T-helper 1 cell treated with Interleukin-12 subunit alpha and Interleukin-12 subunit beta and Interleukin-4 antibody, amounts not matched to agents 30 μg/mL and 1 μg/mL, for 36 hours (primary cell): ENCODE results near the gene RBM46.

Experiments used
- H3K27ac Mint-ChIP-seq: one replicate; pipeline ENCODE4 v1.8.0; 2021; ENCODE audit warnings: mild to moderate bottlenecking, mixed read lengths
- H3K27me3 Mint-ChIP-seq: one replicate; pipeline ENCODE4 v1.8.0; 2021; ENCODE audit warnings: low read depth, mixed read lengths
- H3K36me3 Mint-ChIP-seq: one replicate; pipeline ENCODE4 v1.8.0; 2021; ENCODE audit warnings: low read depth, mixed read lengths
- H3K4me1 Mint-ChIP-seq: one replicate; pipeline ENCODE4 v1.8.0; 2021; ENCODE audit warnings: low read depth, mixed read lengths
- H3K4me3 Mint-ChIP-seq: one replicate; pipeline ENCODE4 v1.8.0; 2021; ENCODE audit warnings: mild to moderate bottlenecking, moderate library complexity, mixed read lengths
- H3K9me3 Mint-ChIP-seq: one replicate; pipeline ENCODE4 v1.8.0; 2021; ENCODE audit warnings: mixed read lengths

Gene RBM46

GRCh38 chr4:154778264-154778663 lies 2.8 kb upstream of the RBM46 start:
- H3K27me3 Mint-ChIP-seq = peaks cover 15% of the 10 kb centered on the region
- H3K4me1 Mint-ChIP-seq = no peaks in the 10 kb centered on the region
- no peak overlapping the region for H3K27ac Mint-ChIP-seq
- no peaks in the 10 kb centered on the region for H3K36me3 Mint-ChIP-seq
- no peaks in the 10 kb centered on the region for H3K9me3 Mint-ChIP-seq
- H3K4me3 Mint-ChIP-seq = no peak overlapping the region

- peaks cover 15% of the 10 kb centered on the region for H3K27me3 Mint-ChIP-seq
- no peak overlapping the region for H3K4me3 Mint-ChIP-seq
- no peaks in the 10 kb centered on the region for H3K4me1 Mint-ChIP-seq
- no peak overlapping the region for H3K27ac Mint-ChIP-seq
- no peaks in the 10 kb centered on the region for H3K36me3 Mint-ChIP-seq
- no peaks in the 10 kb centered on the region for H3K9me3 Mint-ChIP-seq
Observed at GRCh38 chr4:154779362-154779947, 1.6 kb upstream of the RBM46 start.

DNA sequence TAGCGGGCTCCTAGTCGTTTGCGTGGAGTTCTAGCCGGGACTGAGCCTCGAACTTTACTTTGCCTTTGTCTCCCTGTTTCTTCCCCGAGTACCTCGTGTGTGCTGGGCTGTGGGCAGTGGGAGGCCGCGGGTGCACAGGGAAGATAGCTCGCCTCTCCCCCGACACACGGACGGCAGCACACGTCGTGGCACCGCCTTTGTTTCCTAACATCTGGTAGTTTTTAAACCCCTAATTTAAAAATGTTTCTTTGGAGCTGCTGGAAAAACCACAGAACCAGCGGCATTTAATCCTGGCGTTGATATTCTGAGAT lies 866 bp downstream of the RBM46 start:
- H3K4me1 Mint-ChIP-seq = no peaks in the 10 kb centered on the region
- H3K27me3 Mint-ChIP-seq = peaks cover 15% of the 10 kb centered on the region
- no peaks in the 10 kb centered on the region for H3K9me3 Mint-ChIP-seq
- no peak overlapping the region for H3K27ac Mint-ChIP-seq
- no peaks in the 10 kb centered on the region for H3K36me3 Mint-ChIP-seq
- no peak overlapping the region for H3K4me3 Mint-ChIP-seq

DNA sequence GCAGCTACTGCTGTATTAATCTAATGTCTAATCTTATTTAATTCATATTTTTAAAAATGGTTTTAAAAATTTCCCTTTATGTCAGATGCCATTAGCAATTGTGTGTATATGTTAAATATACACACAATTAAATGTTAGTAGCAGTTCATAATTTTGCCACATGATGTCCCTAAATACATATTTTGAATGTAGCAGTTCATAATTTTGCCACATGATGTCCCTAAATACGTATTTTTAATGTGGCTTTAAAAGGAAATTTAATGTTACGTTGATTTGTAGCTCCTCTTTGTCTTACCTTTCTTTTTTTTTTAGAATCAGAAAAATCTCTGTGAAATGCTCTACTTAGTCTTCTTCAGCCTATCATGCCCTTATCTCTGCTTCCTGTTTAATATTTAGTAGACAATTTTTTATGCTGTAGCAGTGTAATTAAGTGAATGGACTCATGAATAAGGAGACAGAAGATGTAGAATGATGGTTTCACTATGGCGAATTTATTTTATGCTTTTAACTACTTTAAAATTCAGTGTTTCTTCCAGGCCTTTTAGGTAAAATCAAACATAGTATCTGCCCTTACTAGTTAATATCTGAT lies 26.1 kb downstream of the RBM46 start:
- H3K9me3 Mint-ChIP-seq = no peaks in the 10 kb centered on the region
- no peaks in the 10 kb centered on the region for H3K4me1 Mint-ChIP-seq
- no peaks in the 10 kb centered on the region for H3K36me3 Mint-ChIP-seq
- H3K27me3 Mint-ChIP-seq = no peaks in the 10 kb centered on the region
- no peak overlapping the region for H3K4me3 Mint-ChIP-seq
- H3K27ac Mint-ChIP-seq = no peak overlapping the region

GRCh38 chr4:154818230-154818629 lies 37.2 kb downstream of the RBM46 start:
- no peaks in the 10 kb centered on the region for H3K4me1 Mint-ChIP-seq
- no peak overlapping the region for H3K27ac Mint-ChIP-seq
- H3K9me3 Mint-ChIP-seq = no peaks in the 10 kb centered on the region
- no peaks in the 10 kb centered on the region for H3K36me3 Mint-ChIP-seq
- H3K4me3 Mint-ChIP-seq = no peak overlapping the region
- H3K27me3 Mint-ChIP-seq = no peaks in the 10 kb centered on the region

DNA sequence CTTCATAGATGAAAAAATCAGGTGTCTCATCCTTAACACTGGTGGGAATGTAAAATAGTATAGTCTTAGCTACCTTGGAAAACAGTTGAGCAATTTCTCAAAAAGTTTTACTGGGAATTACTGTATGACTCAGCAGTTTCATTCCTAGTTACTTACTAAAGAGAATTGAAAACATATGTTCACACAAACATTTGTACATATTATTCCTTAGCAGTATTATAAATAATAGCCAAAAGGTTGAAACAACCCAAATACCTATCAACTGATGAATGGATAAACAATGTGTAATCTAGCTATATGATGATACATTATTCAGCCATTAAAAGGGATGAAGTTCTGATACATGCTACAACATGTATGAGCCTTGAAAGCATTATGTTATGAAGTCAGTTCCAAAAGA lies 41.7 kb downstream of the RBM46 start:
- H3K36me3 Mint-ChIP-seq = no peaks in the 10 kb centered on the region
- H3K9me3 Mint-ChIP-seq = no peaks in the 10 kb centered on the region
- H3K27me3 Mint-ChIP-seq = no peaks in the 10 kb centered on the region
- H3K4me1 Mint-ChIP-seq = no peaks in the 10 kb centered on the region
- H3K27ac Mint-ChIP-seq = no peak overlapping the region
- H3K4me3 Mint-ChIP-seq = no peak overlapping the region

DNA sequence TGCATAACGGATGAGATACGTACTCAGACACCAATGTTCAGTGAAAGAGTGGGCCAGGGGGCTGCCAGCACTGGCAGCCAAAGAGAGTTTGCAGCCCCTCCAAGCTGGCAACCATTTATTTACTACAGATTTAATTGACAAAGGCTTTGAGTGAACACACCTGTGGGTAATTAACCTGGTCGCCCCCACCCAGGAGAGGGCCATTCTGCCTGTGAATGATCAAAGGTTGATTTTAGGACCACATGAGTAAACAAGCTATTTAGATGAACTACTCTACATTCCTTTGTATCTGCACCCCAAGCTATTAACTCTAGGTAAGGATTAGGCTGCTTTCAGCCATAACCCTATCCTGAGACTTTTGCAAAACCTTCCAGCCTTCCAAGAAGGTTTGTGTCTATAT lies 55.0 kb downstream of the RBM46 start:
- Mint-ChIP-seq H3K9me3 (no peaks in the 10 kb centered on the region), H3K4me3 (no peak overlapping the region), H3K27me3 (no peaks in the 10 kb centered on the region), H3K27ac (no peak overlapping the region), H3K36me3 (no peaks in the 10 kb centered on the region), H3K4me1 (no peaks in the 10 kb centered on the region)

DNA sequence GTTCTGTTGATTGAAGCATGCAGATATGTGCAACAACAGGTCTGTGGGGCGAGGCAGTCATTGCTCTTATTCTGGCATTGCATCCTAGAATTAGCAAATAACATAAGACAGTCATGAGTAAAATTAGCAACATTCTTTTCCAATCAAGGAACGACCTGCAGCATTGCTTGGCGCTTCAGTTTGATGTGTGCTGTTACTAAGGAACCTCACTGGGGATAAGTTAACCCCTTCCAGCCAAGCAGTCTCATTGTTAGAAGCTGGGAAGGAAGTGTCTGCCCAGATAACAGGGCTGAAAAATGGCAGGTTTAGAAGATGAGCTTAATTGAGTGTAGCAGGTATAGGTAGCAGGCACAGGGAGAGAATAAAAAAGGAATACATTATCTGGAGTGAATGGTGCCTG lies 55.4 kb downstream of the RBM46 start:
- no peaks in the 10 kb centered on the region for H3K27me3 Mint-ChIP-seq
- H3K36me3 Mint-ChIP-seq = no peaks in the 10 kb centered on the region
- H3K4me3 Mint-ChIP-seq = no peak overlapping the region
- no peak overlapping the region for H3K27ac Mint-ChIP-seq
- no peaks in the 10 kb centered on the region for H3K9me3 Mint-ChIP-seq
- no peaks in the 10 kb centered on the region for H3K4me1 Mint-ChIP-seq

GRCh38 chr4:154838155-154838554 lies 57.1 kb downstream of the RBM46 start:
- no peaks in the 10 kb centered on the region for H3K4me1 Mint-ChIP-seq
- no peaks in the 10 kb centered on the region for H3K27me3 Mint-ChIP-seq
- H3K9me3 Mint-ChIP-seq = no peaks in the 10 kb centered on the region
- H3K27ac Mint-ChIP-seq = no peak overlapping the region
- H3K4me3 Mint-ChIP-seq = no peak overlapping the region
- no peaks in the 10 kb centered on the region for H3K36me3 Mint-ChIP-seq

- H3K9me3 Mint-ChIP-seq = no peaks in the 10 kb centered on the region
- H3K36me3 Mint-ChIP-seq = no peaks in the 10 kb centered on the region
- H3K4me1 Mint-ChIP-seq = no peaks in the 10 kb centered on the region
- H3K27ac Mint-ChIP-seq = no peak overlapping the region
- H3K4me3 Mint-ChIP-seq = no peak overlapping the region
- no peaks in the 10 kb centered on the region for H3K27me3 Mint-ChIP-seq
Observed at GRCh38 chr4:154838694-154839093, 57.6 kb downstream of the RBM46 start.

DNA sequence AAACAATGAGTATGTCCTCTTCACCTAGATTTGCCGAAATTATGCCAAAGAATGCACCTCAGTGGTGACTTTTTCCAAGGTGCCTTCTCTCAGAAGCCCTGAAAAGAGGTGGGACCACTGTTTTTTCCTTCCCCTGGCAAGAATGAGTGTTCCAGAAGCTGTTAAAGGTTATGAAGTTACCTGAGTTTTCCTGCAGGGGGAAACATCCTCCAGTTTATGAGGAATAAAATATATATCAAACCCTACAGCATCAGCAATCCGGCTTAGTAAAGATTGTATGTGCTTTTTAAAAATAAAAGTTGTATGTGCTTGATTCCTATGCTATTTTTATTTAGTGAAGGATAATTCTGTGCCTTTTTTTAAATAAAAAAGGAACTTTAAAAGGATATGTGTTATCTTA lies 73.3 kb downstream of the RBM46 start:
- Mint-ChIP-seq H3K36me3 (no peaks in the 10 kb centered on the region), H3K4me1 (no peaks in the 10 kb centered on the region), H3K27me3 (no peaks in the 10 kb centered on the region), H3K4me3 (no peak overlapping the region), H3K9me3 (no peaks in the 10 kb centered on the region), H3K27ac (no peak overlapping the region)

GRCh38 chr4:154858166-154858565 lies 77.1 kb downstream of the RBM46 start:
- Mint-ChIP-seq H3K27ac (no peak overlapping the region), H3K36me3 (no peaks in the 10 kb centered on the region), H3K27me3 (no peaks in the 10 kb centered on the region), H3K9me3 (no peaks in the 10 kb centered on the region), H3K4me1 (no peaks in the 10 kb centered on the region), H3K4me3 (no peak overlapping the region)

DNA sequence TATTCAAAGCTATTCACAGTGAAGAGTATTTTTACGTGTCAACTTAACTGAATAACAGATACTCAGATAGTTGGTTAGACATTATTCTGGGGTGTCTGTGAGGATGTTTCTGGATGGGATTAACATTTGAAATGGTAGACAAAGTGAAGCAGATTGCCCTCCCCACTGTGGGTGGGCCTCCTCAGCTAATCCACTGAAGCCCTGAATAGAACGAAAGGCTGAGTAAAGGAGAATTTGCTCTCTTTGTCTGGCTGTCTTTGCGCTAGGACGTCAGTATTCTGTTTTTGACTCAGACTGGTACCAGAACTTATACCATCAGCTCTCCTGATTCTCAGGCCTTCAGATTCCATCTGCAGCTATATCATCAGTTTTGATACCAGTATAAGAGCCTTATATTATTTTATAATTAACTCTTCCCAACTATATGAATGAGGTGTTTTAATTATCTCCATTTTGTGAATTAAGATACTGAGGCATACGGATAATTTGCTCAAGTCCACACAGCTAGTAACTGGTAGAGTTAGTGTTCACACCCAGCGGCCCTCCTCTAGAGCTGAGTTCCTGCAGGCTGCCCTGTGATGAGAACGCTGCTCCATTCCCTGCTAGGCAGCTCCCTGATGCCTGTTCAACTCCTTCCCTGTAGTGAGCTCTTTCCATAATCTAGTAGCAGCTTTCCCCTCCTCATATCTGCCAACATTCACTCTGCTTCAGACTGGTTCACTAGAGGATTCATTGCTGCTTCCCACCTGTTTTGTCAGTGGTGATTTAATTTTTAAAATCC lies 87.5 kb downstream of the RBM46 start:
- no peak overlapping the region for H3K4me3 Mint-ChIP-seq
- no peaks in the 10 kb centered on the region for H3K27me3 Mint-ChIP-seq
- peaks cover 7% of the 10 kb centered on the region for H3K9me3 Mint-ChIP-seq
- H3K27ac Mint-ChIP-seq = no peak overlapping the region
- no peaks in the 10 kb centered on the region for H3K36me3 Mint-ChIP-seq
- H3K4me1 Mint-ChIP-seq = no peaks in the 10 kb centered on the region

DNA sequence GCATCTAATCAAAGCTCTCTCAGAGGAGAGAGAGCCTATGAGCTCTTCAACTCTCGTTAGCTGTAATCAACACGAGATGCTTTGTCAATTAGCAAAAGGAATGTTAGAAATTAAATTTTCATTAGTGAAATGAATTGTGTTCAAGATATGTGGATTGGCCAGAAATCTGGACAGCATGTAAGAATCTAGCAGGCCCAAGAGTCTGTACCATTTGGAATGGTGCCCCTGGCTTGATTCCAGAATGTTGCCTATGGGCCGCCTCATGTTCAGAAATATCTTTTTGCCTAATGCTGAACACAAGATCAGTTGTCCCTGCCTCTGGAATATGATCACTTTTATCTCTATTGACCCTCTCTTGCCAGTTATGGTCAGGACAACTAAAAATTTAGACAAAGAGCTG lies 88.2 kb downstream of the RBM46 start:
- Mint-ChIP-seq H3K36me3 (no peaks in the 10 kb centered on the region), H3K4me1 (no peaks in the 10 kb centered on the region), H3K9me3 (peaks cover 9% of the 10 kb centered on the region), H3K27me3 (no peaks in the 10 kb centered on the region), H3K27ac (no peak overlapping the region), H3K4me3 (no peak overlapping the region)

- peaks cover 9% of the 10 kb centered on the region for H3K9me3 Mint-ChIP-seq
- H3K4me3 Mint-ChIP-seq = no peak overlapping the region
- H3K36me3 Mint-ChIP-seq = no peaks in the 10 kb centered on the region
- no peak overlapping the region for H3K27ac Mint-ChIP-seq
- no peaks in the 10 kb centered on the region for H3K4me1 Mint-ChIP-seq
- no peaks in the 10 kb centered on the region for H3K27me3 Mint-ChIP-seq
Observed at GRCh38 chr4:154872198-154872597, 91.1 kb downstream of the RBM46 start.
